Activated CD4-positive, alpha-beta T cell treated with anti-CD3 and anti-CD28 coated beads, Interleukin-2, amount 50 U/mL, for 24 hours (primary cell): Measurements from ENCODE around the gene C19orf53.

Experiments used
- DNase-seq, 2 donors: peaks; one replicate each; pipeline ENCODE4 v3.0.0-alpha.2; 2020; ENCODE audit warnings: low read depth in 1 of 2, low spot score in 1 of 2

C19orf53 gene

GRCh38 chr19:13825489-13826441, 51.5 kb downstream of the C19orf53 start:
- DNase-seq = no peak

GRCh38 chr19:13826652-13827235, 52.5 kb downstream of the C19orf53 start:
- DNase-seq = no peak

- DNase-seq = no peak
Observed at GRCh38 chr19:13827656-13828055, 53.4 kb downstream of the C19orf53 start.
